H9 (cell line): ENCODE data around the gene RASAL1. TPM values are rescaled to one million over a fixed set of nuclear protein-coding genes. Genes with fewer than 3 reads are reported as not detected.

Source experiments
- DNase-seq: peaks from one replicate; pipeline ENCODE4 v3.0.0-alpha.2; 2017
- H2AFZ ChIP-seq: one replicate; pipeline ENCODE4 v1.6.1; 2013; ENCODE audit warnings: mild to moderate bottlenecking, low read length, control low read depth, moderate library complexity
- H2AK5ac ChIP-seq: 2 replicates; pipeline ENCODE4 v1.6.1; 2013; ENCODE audit warnings: low read length, control low read depth, mixed read lengths; ENCODE audit not compliant: insufficient read length
- H2BK120ac ChIP-seq: one replicate; pipeline ENCODE4 v1.6.1; 2013; ENCODE audit warnings: low read depth, mild to moderate bottlenecking, low read length, control low read depth, inconsistent platforms; ENCODE audit not compliant: poor library complexity, severe bottlenecking
- H2BK12ac ChIP-seq: 2 replicates; pipeline ENCODE4 v1.6.1; 2013; ENCODE audit warnings: low read length, control low read depth, mixed read lengths, low read depth; ENCODE audit not compliant: insufficient read length
- H2BK15ac ChIP-seq: 2 replicates; pipeline ENCODE4 v1.6.1; 2013; ENCODE audit warnings: low read depth, low read length, control low read depth
- H2BK20ac ChIP-seq: one replicate; pipeline ENCODE4 v1.6.1; 2013; ENCODE audit warnings: low read depth, mild to moderate bottlenecking, low read length, control low read depth, inconsistent platforms; ENCODE audit not compliant: poor library complexity, severe bottlenecking
- H2BK5ac ChIP-seq: 2 replicates; pipeline ENCODE4 v1.6.1; 2013; ENCODE audit warnings: low read length, control low read depth, mixed read lengths; ENCODE audit not compliant: insufficient read length
- H3K14ac ChIP-seq: 2 replicates; pipeline ENCODE4 v1.6.1; 2013; ENCODE audit warnings: low read length, control low read depth; ENCODE audit not compliant: insufficient read depth
- H3K18ac ChIP-seq: 2 replicates; pipeline ENCODE4 v1.6.1; 2013; ENCODE audit warnings: low read depth, mild to moderate bottlenecking, mixed read lengths, low read length, control low read depth; ENCODE audit not compliant: insufficient read length
- H3K23ac ChIP-seq: 2 replicates; pipeline ENCODE4 v1.6.1; 2013; ENCODE audit warnings: low read length, control low read depth, mixed read lengths, low read depth; ENCODE audit not compliant: insufficient read length
- H3K23me2 ChIP-seq: 2 replicates; pipeline ENCODE4 v1.6.1; 2013; ENCODE audit warnings: low read depth, mild to moderate bottlenecking, mixed read lengths, low read length, control low read depth; ENCODE audit not compliant: insufficient read length, poor library complexity, severe bottlenecking
- H3K27ac ChIP-seq: 2 replicates; pipeline ENCODE4 v1.5.1; 2013; ENCODE audit warnings: low read length, control low read depth, mixed read lengths, low read depth; ENCODE audit not compliant: insufficient read length
- H3K27me3 ChIP-seq: 2 replicates; pipeline ENCODE4 v1.6.1; 2013; ENCODE audit warnings: low read length, control low read depth, inconsistent platforms; ENCODE audit not compliant: insufficient read depth
- H3K4ac ChIP-seq: 2 replicates; pipeline ENCODE4 v1.6.1; 2013; ENCODE audit warnings: low read depth, mild to moderate bottlenecking, control low read depth, inconsistent platforms, low read length, moderate library complexity
- H3K4me1 ChIP-seq: 2 replicates; pipeline ENCODE4 v1.6.1; 2013; ENCODE audit warnings: low read length, control low read depth, inconsistent platforms; ENCODE audit not compliant: insufficient read depth
- H3K4me2 ChIP-seq: 2 replicates; pipeline ENCODE4 v1.6.1; 2013; ENCODE audit warnings: low read length, control low read depth, mixed read lengths; ENCODE audit not compliant: insufficient read length, insufficient read depth
- H3K56ac ChIP-seq: 2 replicates; pipeline ENCODE4 v1.6.1; 2013; ENCODE audit warnings: low read depth, mild to moderate bottlenecking, mixed read lengths, low read length, control low read depth; ENCODE audit not compliant: insufficient read length
- H3K79me1 ChIP-seq: 2 replicates; pipeline ENCODE4 v1.6.1; 2013; ENCODE audit warnings: low read depth, mild to moderate bottlenecking, moderate library complexity, low read length, control low read depth, inconsistent platforms; ENCODE audit not compliant: insufficient read depth, poor library complexity, severe bottlenecking
- H3K79me2 ChIP-seq: 2 replicates; pipeline ENCODE4 v1.6.1; 2013; ENCODE audit warnings: low read length, control low read depth, inconsistent platforms; ENCODE audit not compliant: insufficient read depth
- H3K9ac ChIP-seq: 2 replicates; pipeline ENCODE4 v1.6.1; 2013; ENCODE audit warnings: low read length, control low read depth, mixed read lengths; ENCODE audit not compliant: insufficient read length; ENCODE audit errors: extremely low read depth
- H3K9me3 ChIP-seq: one replicate; pipeline ENCODE4 v1.6.1; 2013; ENCODE audit warnings: low read depth, low read length, inconsistent platforms; ENCODE audit not compliant: control insufficient read depth
- H3T11ph ChIP-seq: one replicate; pipeline ENCODE4 v1.6.1; 2013; ENCODE audit warnings: mild to moderate bottlenecking, low read length, control low read depth, inconsistent platforms
- H4K20me1 ChIP-seq: one replicate; pipeline ENCODE4 v1.6.1; 2013; ENCODE audit not compliant: control insufficient read depth, insufficient read length, insufficient read depth
- H4K5ac ChIP-seq: 2 replicates; pipeline ENCODE4 v1.6.1; 2013; ENCODE audit warnings: low read depth, mild to moderate bottlenecking, mixed read lengths, low read length, control low read depth; ENCODE audit not compliant: insufficient read length
- H4K8ac ChIP-seq: replicated peaks from 2 replicates; pipeline ENCODE4 v1.6.1; 2013; ENCODE audit warnings: low read length, control low read depth, mixed read lengths, low read depth; ENCODE audit not compliant: insufficient read length
- H4K91ac ChIP-seq: 2 replicates; pipeline ENCODE4 v1.6.1; 2013; ENCODE audit warnings: low read depth, mild to moderate bottlenecking, moderate library complexity, mixed read lengths, low read length, control low read depth; ENCODE audit not compliant: insufficient read length
- H3K27ac Mint-ChIP-seq, 3 experiments: 2 replicates in 2 of 3; 3 replicates in 1 of 3; pipeline ENCODE4 v1.8.0; 2020 to 2021; ENCODE audit warnings: mixed read lengths in 3 of 3, mild to moderate bottlenecking in 1 of 3, moderate library complexity in 1 of 3
- H3K27me3 Mint-ChIP-seq: 2 replicates; pipeline ENCODE4 v1.8.0; 2021; ENCODE audit warnings: low read depth, mild to moderate bottlenecking, moderate library complexity, mixed read lengths
- H3K36me3 Mint-ChIP-seq, 3 experiments: 2 replicates in 2 of 3; 3 replicates in 1 of 3; pipeline ENCODE4 v1.8.0; 2020 to 2021; ENCODE audit warnings: low read depth in 3 of 3, mixed read lengths in 3 of 3; ENCODE audit not compliant: insufficient read depth in 1 of 3
- H3K4me1 Mint-ChIP-seq, 2 experiments: 2 replicates each; pipeline ENCODE4 v1.8.0; 2020; ENCODE audit warnings: mixed read lengths in 2 of 2
- H3K4me3 Mint-ChIP-seq, 2 experiments: 2 replicates in 1 of 2; 3 replicates in 1 of 2; pipeline ENCODE4 v1.8.0; 2020 to 2021; ENCODE audit warnings: mild to moderate bottlenecking in 2 of 2, mixed read lengths in 2 of 2, moderate library complexity in 1 of 2
- H3K9me3 Mint-ChIP-seq, 2 experiments: 2 replicates in 1 of 2; 3 replicates in 1 of 2; pipeline ENCODE4 v1.8.0; 2020; ENCODE audit warnings: mild to moderate bottlenecking in 2 of 2, mixed read lengths in 2 of 2, moderate library complexity in 1 of 2
- CTCF ChIP-seq: fragments of 200-600 bp; sonication (generic); conservative IDR thresholded peaks from 3 replicates; pipeline ENCODE4 v1.8.0; 2021; ENCODE audit warnings: antibody characterized with exemption, mild to moderate bottlenecking
- WGBS: extraction: QIAGEN DNeasy Blood & Tissue Kit; methylation state at CpG from one replicate; pipeline ENCODE4 v1.1.7; 2013; ENCODE audit warnings: missing lambda C conversion rate, low lambda C conversion rate, mixed read lengths; ENCODE audit not compliant: insufficient read length; ENCODE audit errors: extremely low coverage; 5-methylcytosine and 5-hydroxymethylcytosine counted together
- total RNA-seq: library from RNA; stranded (reverse); gene quantifications from 2 replicates; pipeline ENCODE4 v1.2.1, GENCODE V29; 2021

Gene RASAL1
- total RNA-seq, 1 experiment from 2014 or later = 2.3 TPM

GRCh38 chr12:113105606-113106271 lies 29.8 kb downstream of the RASAL1 start:
- no peak overlapping the region for H3T11ph ChIP-seq
- whole genome bisulfite sequencing = no CpG with 5 or more reads among the region's 15 CpGs
- peaks cover 4% of the 10 kb centered on the region for H3K23me2 ChIP-seq
- no peak overlapping the region for H4K8ac ChIP-seq
- TF ChIP-seq CTCF = no peak
- H3K79me1 ChIP-seq = no peaks in the 10 kb centered on the region
- no peak overlapping the region for H4K5ac ChIP-seq
- H2AFZ ChIP-seq = no peak overlapping the region
- H3K27ac Mint-ChIP-seq = no peak overlapping the region
- H3K27ac ChIP-seq = no peak overlapping the region
- H3K56ac ChIP-seq = no peak overlapping the region
- no peaks in the 10 kb centered on the region for H3K9me3 Mint-ChIP-seq
- H2BK120ac ChIP-seq = no peak overlapping the region
- H2BK12ac ChIP-seq = no peak overlapping the region
- H3K27me3 Mint-ChIP-seq = peaks cover 6% of the 10 kb centered on the region
- H2BK5ac ChIP-seq = no peak overlapping the region
- H4K20me1 ChIP-seq = peaks cover 4% of the 10 kb centered on the region
- H2BK20ac ChIP-seq = no peak overlapping the region
- H3K14ac ChIP-seq = no peak overlapping the region
- H3K9ac ChIP-seq = no peak overlapping the region
- no peak overlapping the region for H3K18ac ChIP-seq
- H2BK15ac ChIP-seq = no peak overlapping the region
- H3K23ac ChIP-seq = no peak overlapping the region
- no peaks in the 10 kb centered on the region for H3K79me2 ChIP-seq
- no peak overlapping the region for H3K4me3 Mint-ChIP-seq
- H3K4me1 Mint-ChIP-seq = peaks cover 0 to 11% of the 10 kb centered on the region in 2 experiments; a peak in 3 of 4 replicates
- H4K91ac ChIP-seq = no peak overlapping the region
- no peak overlapping the region for H3K4ac ChIP-seq
- no peak overlapping the region for H3K4me2 ChIP-seq
- no peaks in the 10 kb centered on the region for H3K9me3 ChIP-seq
- H3K27me3 ChIP-seq = no peaks in the 10 kb centered on the region; the same call in 1 of the 2 replicates
- H3K4me1 ChIP-seq = no peaks in the 10 kb centered on the region
- no peaks in the 10 kb centered on the region for H3K36me3 Mint-ChIP-seq
- no peak overlapping the region for H2AK5ac ChIP-seq
- no peak for DNase-seq
